K562 (cell line): ENCODE results near the gene SOHLH1. TPM values are rescaled to one million over a fixed set of nuclear protein-coding genes. Genes with fewer than 3 reads are reported as not detected.

ENCODE experiments used
- ATAC-seq: fragments of 200-7000 bp; cut with Tn5 transposase; 3 replicates; pipeline ENCODE4 v1.9.1; 2020; ENCODE audit warnings: moderate library complexity
- BruUV-seq: library from RNA; stranded (reverse); fragments of 400-500 nt; replicated peaks from 2 replicates; lab custom pipeline; 2021; lab: Mats Ljungman, UMichigan
- CTCF ChIA-PET: fragments of 300-600 bp; formaldehyde crosslinking; extraction: SDS; loops from one replicate; lab custom pipeline; 2021; ENCODE audit warnings: low intra/inter-chr PET ratio; lab: Yijun Ruan, JAX
- POLR2A ChIA-PET: fragments of 300-600, 350-650 bp; sonication (Branson Sonifier 250); formaldehyde crosslinking; extraction: SDS; loops from one replicate; lab custom pipeline; 2021; ENCODE audit warnings: antibody characterized with exemption, inconsistent platforms; lab: Yijun Ruan, JAX
- DNase-seq, 4 experiments: peaks; one replicate each; pipeline versions ENCODE4 v3.0.0 to v3.0.0-alpha.2; 2011 to 2018; ENCODE audit warnings: low spot score in 3 of 4, mixed read lengths in 3 of 4; ENCODE audit errors: extremely low read depth in 1 of 4
- FAIRE-seq: peaks from 2 replicates; lab custom pipeline; 2011; peaks lifted over from hg19 to GRCh38; lab: Jason Lieb, UNC
- H2AFZ ChIP-seq: 2 replicates; pipeline ENCODE4 v1.6.0; 2011; ENCODE audit warnings: low read depth, low read length, control low read depth, inconsistent platforms
- H3K27ac ChIP-seq: fragments of 200-600 bp; 3 replicates; pipeline ENCODE4 v1.8.0; 2011; ENCODE audit warnings: low read depth, mild to moderate bottlenecking, control low read depth, inconsistent platforms, low read length, moderate library complexity, mixed read lengths; ENCODE audit errors: extremely low read depth
- H3K27me3 ChIP-seq, 2 experiments: fragments of 300-600 bp in 1 of 2; 2 replicates in 1 of 2; 3 replicates in 1 of 2; pipeline versions ENCODE4 v1.6.0 to v1.8.0; 2011; ENCODE audit warnings: inconsistent platforms in 2 of 2, low read length in 2 of 2, mild to moderate bottlenecking in 1 of 2, mixed read lengths in 1 of 2, moderate library complexity in 1 of 2; ENCODE audit not compliant: control insufficient read depth in 2 of 2, insufficient read depth in 2 of 2
- H3K36me3 ChIP-seq: fragments of 300-600 bp; 3 replicates; pipeline ENCODE4 v1.8.0; 2011; ENCODE audit warnings: mild to moderate bottlenecking, low read length, inconsistent platforms; ENCODE audit not compliant: control insufficient read depth, insufficient read depth
- H3K4me1 ChIP-seq, 2 experiments: fragments of 200-600 bp in 1 of 2; replicated peaks in 1 of 2; 2 replicates in 1 of 2; 3 replicates in 1 of 2; pipeline versions ENCODE4 v1.5.1 to v1.8.0; 2011; ENCODE audit warnings: inconsistent platforms in 2 of 2, low read length in 2 of 2, mild to moderate bottlenecking in 1 of 2, mixed read lengths in 1 of 2, moderate library complexity in 1 of 2; ENCODE audit not compliant: control insufficient read depth in 2 of 2, insufficient read depth in 2 of 2
- H3K4me2 ChIP-seq: 2 replicates; pipeline ENCODE4 v1.6.1; 2011; ENCODE audit warnings: low read length, control low read depth, inconsistent platforms, mixed read lengths; ENCODE audit not compliant: insufficient read depth
- H3K4me3 ChIP-seq: fragments of 200-600 bp; sonication (generic), shearing (Covaris generic); 2 replicates; pipeline ENCODE4 v1.5.1; 2016; ENCODE audit warnings: control low read depth, inconsistent platforms
- H3K79me2 ChIP-seq: fragments of 200-600 bp; 3 replicates; pipeline ENCODE4 v1.8.0; 2011; ENCODE audit warnings: low read length, inconsistent platforms; ENCODE audit not compliant: control insufficient read depth, insufficient read depth
- H3K9ac ChIP-seq, 2 experiments: 2 replicates each; pipeline versions ENCODE4 v1.6.0 to v1.6.1; 2011; ENCODE audit warnings: low read depth in 2 of 2, low read length in 2 of 2, control low read depth in 1 of 2, inconsistent platforms in 1 of 2, mild to moderate bottlenecking in 1 of 2, mixed read lengths in 1 of 2; ENCODE audit not compliant: insufficient read depth in 1 of 2
- H3K9me1 ChIP-seq: one replicate; pipeline ENCODE4 v1.6.0; 2011; ENCODE audit warnings: inconsistent platforms, mild to moderate bottlenecking, low read length, moderate library complexity; ENCODE audit not compliant: control insufficient read depth, insufficient read depth
- H3K9me3 ChIP-seq: replicated peaks from 2 replicates; pipeline ENCODE4 v1.5.1; 2011; ENCODE audit warnings: low read depth, low read length, inconsistent platforms; ENCODE audit not compliant: control insufficient read depth, insufficient read depth
- H4K20me1 ChIP-seq: replicated peaks from 2 replicates; pipeline ENCODE4 v1.6.1; 2011; ENCODE audit warnings: low read length, inconsistent platforms, mixed read lengths; ENCODE audit not compliant: control insufficient read depth, insufficient read depth
- TAL1 ChIP-seq: fragments of 450-650 bp; IDR thresholded peaks from 2 replicates; pipeline ENCODE4 v1.6.1; 2016; ENCODE audit warnings: mild to moderate bottlenecking
- ZNF592 ChIP-seq: fragments of 450-650 bp; IDR thresholded peaks from 2 replicates; pipeline ENCODE4 v1.6.1; 2017; ENCODE audit warnings: antibody characterized with exemption, mild to moderate bottlenecking
- WGBS: fragments of 100-300 bp; shearing (Covaris generic); methylation state at CpG from one replicate; pipeline ENCODE4 v1.1.6; 2016; ENCODE audit warnings: low coverage, mixed read lengths; ENCODE audit not compliant: insufficient coverage; ENCODE audit errors: missing lambda C conversion rate; 5-methylcytosine and 5-hydroxymethylcytosine counted together
- in situ Hi-C: fragments of 300-500 bp; cut with MboI; formaldehyde crosslinking; loops from 4 replicates; pipeline ENCODE4 v1.15.0; 2018; ENCODE audit warnings: inconsistent platforms, mixed read lengths
- intact Hi-C: fragments of 100-400 bp; cut with micrococcal nuclease; formaldehyde crosslinking; loops from 2 replicates; pipeline ENCODE4 v1.14.2; 2022
- polyA plus RNA-seq, 8 experiments: library from polyadenylated mRNA; depleted of rRNA in 4 of 8; stranded (reverse) in 5 of 8; unstranded in 3 of 8; fragments of >200 nt; fragmentation: Nextera tagmentation in 2 of 8; fragmentation: Illumina TruSeq in 1 of 8; extraction: Ambion mirVana in 2 of 8; extraction: Trizol in 1 of 8; gene quantifications; 2 replicates each; pipeline versions ENCODE4 v1.2.1 to v1.2.3, GENCODE V29; 2011 to 2014; ENCODE audit warnings: inconsistent platforms in 1 of 8, missing spikeins in 1 of 8
- total RNA-seq, 7 experiments: library from RNA; depleted of rRNA in 6 of 7; stranded (reverse); fragments of >200 nt in 6 of 7; fragmentation: Illumina TruSeq in 2 of 7; extraction: Trizol in 2 of 7; gene quantifications; 2 replicates each; pipeline versions ENCODE4 v1.2.1 to v1.2.3, GENCODE V29; 2011 to 2021; ENCODE audit warnings: low replicate concordance in 1 of 7

SOHLH1 gene
- total and polyA plus RNA-seq, 9 of the 15 experiments (the other 6 are each of a cell fraction or from before 2014, with no cell fraction given), result 0.17 to 0.41 (median 0.29) TPM; not detected in 6

- TF ChIP-seq ZNF592 (no peak), TAL1 (no peak)
- TF ChIP-seq, all 486 proteins: peak for 0
- in situ Hi-C loops, result no loop called here
- FAIRE-seq (no peak), ATAC-seq (no peak), DNase-seq (no peak)
- Histone ChIP-seq H3K4me1 (peaks cover 0 to 9% of the 10 kb centered on the region in 2 experiments; a peak in 1 of 5 replicates), H3K4me2 (no peak overlapping the region), H3K27ac (no peak overlapping the region), H3K4me3 (no peak overlapping the region), H3K9me3 (no peaks in the 10 kb centered on the region), H3K79me2 (no peaks in the 10 kb centered on the region), H4K20me1 (peaks cover 7% of the 10 kb centered on the region; the same call in 1 of the 2 replicates), H3K9ac (no peak overlapping the region; a peak in 1 of 4 replicates), H3K36me3 (no peaks in the 10 kb centered on the region), H3K9me1 (no peaks in the 10 kb centered on the region), H2AFZ (no peak overlapping the region), H3K27me3 (peaks cover 13 to 48% of the 10 kb centered on the region in 2 experiments; a peak in 4 of 5 replicates)
- WGBS, result under 1% methylated on average over 9 of the region's 9 CpGs
- CTCF ChIA-PET, result no interaction called here
- BruUV-seq, result no TSS peak
- POLR2A ChIA-PET, result no interaction called here
- intact Hi-C loops, result no loop called here
These were observed 29.5 kb downstream of the SOHLH1 start for GRCh38 chr9:135669616-135670285.
